ENCODE data around the gene CCL4.

CCL4 gene

DNA sequence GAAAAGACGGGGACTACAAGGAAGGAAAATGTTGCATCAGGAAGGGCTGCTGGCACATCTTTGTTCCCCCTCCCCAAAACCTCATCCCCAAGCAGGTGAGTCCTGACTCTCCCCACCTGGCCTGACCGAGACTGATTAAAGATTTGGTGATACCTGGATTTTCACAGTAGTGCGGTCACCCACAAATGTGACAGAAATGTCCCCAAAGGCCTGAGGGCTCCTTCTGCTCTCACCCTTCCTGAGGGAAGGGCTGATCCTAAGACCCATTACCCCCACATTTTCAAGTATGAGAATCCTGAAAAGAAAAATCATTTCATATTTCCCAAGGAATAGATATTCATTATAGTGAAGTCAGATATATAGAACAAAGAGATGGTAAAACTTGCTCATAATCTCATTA, 44.0 kb downstream of the CCL4 start:
- CTCF ChIA-PET, result interaction anchor here (1.2 to 2.2 kb wide), 5 partner anchors 12 to 79 kb away, joined by 4 to 10 read pairs (median 5); no protein-coding TSS in a partner anchor
- TF ChIP-seq CTBP1 (IDR thresholded peaks at IDR 0.05; ENCODE audit: borderline replicate concordance), result no peak
- TF ChIP-seq BHLHE40 (IDR thresholded peaks at IDR 0.05; ENCODE audit: borderline replicate concordance), result no peak
- no peak for TF ChIP-seq FOXK2 (IDR thresholded peaks at IDR 0.05)
- no peak for TF ChIP-seq ELF4 (IDR thresholded peaks at IDR 0.05)
- no peak for TF ChIP-seq HDGF (IDR thresholded peaks at IDR 0.05; ENCODE audit: borderline replicate concordance)
- TF ChIP-seq SUZ12 (IDR thresholded peaks at IDR 0.05), result no peak
- TF ChIP-seq ZNF384 (IDR thresholded peaks at IDR 0.05), result no peak
- TF ChIP-seq, protein P1, sequence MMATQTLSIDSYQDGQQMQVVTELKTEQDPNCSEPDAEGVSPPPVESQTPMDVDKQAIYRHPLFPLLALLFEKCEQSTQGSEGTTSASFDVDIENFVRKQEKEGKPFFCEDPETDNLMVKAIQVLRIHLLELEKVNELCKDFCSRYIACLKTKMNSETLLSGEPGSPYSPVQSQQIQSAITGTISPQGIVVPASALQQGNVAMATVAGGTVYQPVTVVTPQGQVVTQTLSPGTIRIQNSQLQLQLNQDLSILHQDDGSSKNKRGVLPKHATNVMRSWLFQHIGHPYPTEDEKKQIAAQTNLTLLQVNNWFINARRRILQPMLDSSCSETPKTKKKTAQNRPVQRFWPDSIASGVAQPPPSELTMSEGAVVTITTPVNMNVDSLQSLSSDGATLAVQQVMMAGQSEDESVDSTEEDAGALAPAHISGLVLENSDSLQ (IDR thresholded peaks at IDR 0.05), result no peak
- no peak for TF ChIP-seq LEF1 (IDR thresholded peaks at IDR 0.05; ENCODE audit: borderline replicate concordance)
- no peak for TF ChIP-seq L3MBTL2 (conservative IDR thresholded peaks at IDR 0.05)
- no peak for TF ChIP-seq FOXM1 (IDR thresholded peaks at IDR 0.05; ENCODE audit: borderline replicate concordance)
- no peak for TF ChIP-seq TARDBP (IDR thresholded peaks at IDR 0.05)
- TF ChIP-seq ARNT (IDR thresholded peaks at IDR 0.05), result no peak
- no peak for TF ChIP-seq FOXA1 (IDR thresholded peaks at IDR 0.05)
- TF ChIP-seq SP1 (IDR thresholded peaks at IDR 0.05), result no peak
- TF ChIP-seq NFRKB (IDR thresholded peaks at IDR 0.05), result no peak
- POLR2A ChIA-PET, result no interaction called here
- DNase-seq (ENCODE audit: extremely low spot score), result no peak

DNA sequence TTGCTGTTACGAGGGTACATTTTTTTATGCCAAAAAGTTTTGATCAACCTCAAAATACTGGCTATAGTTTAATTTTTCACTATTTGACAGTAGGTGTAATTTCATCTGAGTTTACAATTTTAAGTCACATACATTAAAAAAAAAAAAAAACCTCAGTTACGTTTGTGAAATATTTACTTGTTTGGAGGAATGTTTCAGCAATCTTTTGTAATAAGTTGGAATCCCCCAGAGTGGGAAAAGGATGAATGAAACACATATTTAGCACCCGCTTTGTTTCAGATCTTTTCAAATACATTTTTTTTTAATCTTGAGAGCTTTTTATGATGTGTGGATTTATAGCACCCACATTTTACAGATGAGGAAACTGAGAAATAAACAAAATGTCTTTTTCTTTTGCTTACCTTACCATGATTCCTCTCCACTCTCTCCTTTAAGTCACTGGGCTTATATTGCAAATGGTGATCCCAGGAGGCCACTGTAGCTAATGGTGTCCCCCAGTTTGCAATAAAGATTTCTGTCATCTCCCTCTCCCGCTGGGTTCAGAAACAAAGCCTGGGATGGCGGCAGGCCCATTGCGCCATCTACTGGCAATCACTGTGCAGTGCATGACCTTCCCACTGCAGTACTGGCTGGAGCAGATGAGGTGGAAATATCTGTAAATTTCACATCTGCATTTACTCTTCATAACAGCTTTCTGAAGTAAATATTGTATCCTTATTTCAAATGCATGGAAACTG, 45.1 kb downstream of the CCL4 start:
- POLR2A ChIA-PET, result interaction anchor here (1.5 kb wide), 1 partner anchor 338 kb away, joined by 7 read pairs; the partner anchor contains the start of gene ZNHIT3
- TF ChIP-seq ELF4 (IDR thresholded peaks at IDR 0.05), result no peak
- 0 out of 2 replicates have a peak, but pooled peaks have one; percentile 47 for TF ChIP-seq CTBP1 (IDR thresholded peaks at IDR 0.05; ENCODE audit: borderline replicate concordance)
- no peak for TF ChIP-seq BHLHE40 (IDR thresholded peaks at IDR 0.05; ENCODE audit: borderline replicate concordance)
- TF ChIP-seq FOXM1 (IDR thresholded peaks at IDR 0.05; ENCODE audit: borderline replicate concordance), result peak; percentile 53; the same call in 1 of the 2 replicates
- no peak for TF ChIP-seq L3MBTL2 (conservative IDR thresholded peaks at IDR 0.05)
- TF ChIP-seq HDGF (IDR thresholded peaks at IDR 0.05; ENCODE audit: borderline replicate concordance), result no peak
- no peak for TF ChIP-seq LEF1 (IDR thresholded peaks at IDR 0.05; ENCODE audit: borderline replicate concordance)
- no peak for TF ChIP-seq SP1 (IDR thresholded peaks at IDR 0.05)
- TF ChIP-seq ZNF384 (IDR thresholded peaks at IDR 0.05), result peak; percentile 71
- TF ChIP-seq ARNT (IDR thresholded peaks at IDR 0.05), result no peak
- peak; percentile 59; the same call in 1 of the 2 replicates for TF ChIP-seq TARDBP (IDR thresholded peaks at IDR 0.05)
- TF ChIP-seq FOXK2 (IDR thresholded peaks at IDR 0.05), result no peak
- TF ChIP-seq NFRKB (IDR thresholded peaks at IDR 0.05), result no peak
- TF ChIP-seq SUZ12 (IDR thresholded peaks at IDR 0.05), result no peak
- TF ChIP-seq, protein P1 (IDR thresholded peaks at IDR 0.05), result peak; percentile 85
- no peak for TF ChIP-seq FOXA1 (IDR thresholded peaks at IDR 0.05)
- CTCF ChIA-PET, result interaction anchor here (0.6 to 2.5 kb wide), 36 partner anchors 13 to 1730 kb away, joined by 3 to 25 read pairs (median 4); partner anchors contain the start of genes CCL15, CCL16 and RDM1
- peak; percentile 88 for DNase-seq (ENCODE audit: extremely low spot score)

DNA sequence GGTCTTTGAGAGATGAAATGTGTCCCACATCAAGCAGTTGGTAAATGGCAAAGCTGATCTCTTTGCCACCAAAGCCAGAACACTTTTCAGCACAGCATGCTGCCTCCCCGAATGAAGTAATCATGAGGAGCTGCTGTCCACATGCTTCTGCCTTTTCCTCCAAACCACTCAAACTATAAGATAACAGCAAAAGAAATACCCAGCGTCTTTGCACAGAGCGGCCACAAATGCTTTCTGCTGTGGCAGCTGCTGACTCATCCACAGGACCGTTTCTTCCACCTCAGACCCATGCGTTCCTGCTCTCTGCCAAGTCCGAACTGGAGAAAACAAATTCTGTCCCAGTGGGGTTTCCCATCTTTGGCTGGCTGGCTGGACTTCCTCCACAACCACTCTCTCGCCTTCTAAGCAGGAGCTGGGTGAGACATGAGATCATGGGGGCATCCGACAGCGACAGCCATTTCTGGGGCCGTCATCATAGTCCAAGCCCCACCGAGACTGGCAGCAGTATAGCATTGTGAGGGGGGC, 45.7 kb downstream of the CCL4 start:
- peak; percentile 23 for DNase-seq (ENCODE audit: extremely low spot score)
- POLR2A ChIA-PET, result interaction anchor here (1.5 kb wide), 1 partner anchor 337 kb away, joined by 7 read pairs; the partner anchor contains the start of gene ZNHIT3
- TF ChIP-seq TARDBP (IDR thresholded peaks at IDR 0.05), result no peak
- CTCF ChIA-PET, result interaction anchor here (0.5 to 2.5 kb wide), 22 partner anchors 13 to 1875 kb away, joined by 3 to 25 read pairs (median 4); partner anchors contain the start of genes CCL16 and RDM1

DNA sequence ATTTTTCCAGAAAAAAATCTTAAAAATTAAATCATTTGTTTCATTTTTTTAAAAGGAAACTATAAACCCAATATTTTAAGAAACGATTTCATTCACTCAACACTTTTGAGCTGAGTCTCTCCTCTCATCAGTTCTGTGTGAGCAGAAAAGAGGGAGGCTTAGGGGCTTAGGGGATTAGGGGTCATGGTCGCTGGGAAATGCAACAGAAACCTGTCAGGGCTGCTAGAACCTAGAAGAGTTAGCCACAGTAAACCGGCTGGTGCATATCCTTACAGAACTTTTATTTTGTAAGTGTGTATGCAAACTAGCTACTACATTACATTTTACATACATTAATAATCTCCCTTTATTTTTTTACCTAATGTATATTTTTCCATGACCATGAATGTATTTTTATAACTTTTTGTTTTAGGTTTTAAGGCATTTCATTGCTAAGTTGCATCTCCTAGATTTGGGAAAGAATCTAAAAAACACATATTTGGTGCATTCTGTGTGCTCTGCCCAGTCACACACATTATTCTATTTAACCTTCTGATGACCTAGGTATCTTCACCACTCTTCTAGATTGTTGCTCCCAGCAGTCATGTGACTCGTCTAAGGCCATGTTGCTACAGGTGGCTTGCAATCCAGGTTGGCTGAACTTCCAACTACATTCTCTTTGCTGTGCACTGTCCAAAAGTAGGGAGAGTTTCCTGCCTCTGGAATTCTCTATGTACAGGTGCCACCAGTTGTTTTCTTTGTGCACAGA, 48.4 kb downstream of the CCL4 start:
- no peak for DNase-seq (ENCODE audit: extremely low spot score)
- POLR2A ChIA-PET, result no interaction called here
- CTCF ChIA-PET, result interaction anchor here (0.6 to 1.5 kb wide), 3 partner anchors 19 to 1059 kb away, joined by 3 to 5 read pairs (median 3); no protein-coding TSS in a partner anchor
- TF ChIP-seq FOXK2 (IDR thresholded peaks at IDR 0.05) (no peak), ARNT (IDR thresholded peaks at IDR 0.05) (no peak)

DNA sequence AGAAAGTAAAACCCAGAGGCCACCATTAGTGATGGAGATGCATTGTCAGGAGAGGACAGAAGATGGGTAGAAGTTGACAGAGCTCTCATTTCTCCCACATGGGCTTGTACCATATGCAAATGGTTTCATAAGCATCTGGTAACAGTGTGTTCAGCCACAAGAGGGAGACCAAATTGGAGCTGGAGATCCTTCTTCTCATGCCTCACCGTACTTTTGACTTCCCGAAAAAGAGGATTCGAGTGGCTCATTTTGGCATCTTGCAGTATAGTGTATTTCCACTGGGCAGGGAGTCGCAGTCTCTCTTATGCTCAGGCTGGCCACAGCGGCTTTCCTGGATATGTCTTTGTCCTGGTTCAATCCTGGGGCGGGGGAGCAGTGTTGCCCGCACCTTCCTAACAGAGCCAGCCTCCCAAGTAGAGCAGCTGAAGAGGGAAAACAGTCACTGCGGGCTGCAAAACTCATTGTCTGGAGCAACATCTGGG, 49.1 kb downstream of the CCL4 start:
- POLR2A ChIA-PET, result no interaction called here
- CTCF ChIA-PET, result interaction anchor here (0.6 to 1.5 kb wide), 2 partner anchors 20 to 177 kb away, joined by 3 read pairs; no protein-coding TSS in a partner anchor
- DNase-seq (ENCODE audit: extremely low spot score), result no peak
- TF ChIP-seq FOXM1 (IDR thresholded peaks at IDR 0.05; ENCODE audit: borderline replicate concordance) (no peak), CTBP1 (IDR thresholded peaks at IDR 0.05; ENCODE audit: borderline replicate concordance) (no peak), BHLHE40 (IDR thresholded peaks at IDR 0.05; ENCODE audit: borderline replicate concordance) (no peak), SUZ12 (IDR thresholded peaks at IDR 0.05) (no peak), HDGF (IDR thresholded peaks at IDR 0.05; ENCODE audit: borderline replicate concordance) (no peak), ELF4 (IDR thresholded peaks at IDR 0.05) (no peak), ARNT (IDR thresholded peaks at IDR 0.05) (no peak)

Measured in HEK293T (cell line).